Endothelial cell (in vitro differentiated cells): ENCODE results near the gene REC8. TPM values are rescaled to one million over a fixed set of nuclear protein-coding genes. Genes with fewer than 3 reads are reported as not detected.
A peak's percentile ranks its signal among the peaks of the same experiment; 100 is the strongest.

Experiments
- DNase-seq: peaks from one replicate; pipeline ENCODE4 v3.0.0; 2021; ENCODE audit warnings: low spot score
- H3K27ac Mint-ChIP-seq: one replicate; pipeline ENCODE4 v1.8.0; 2021; ENCODE audit warnings: mixed read lengths, inconsistent platforms; ENCODE audit not compliant: unreplicated experiment
- H3K27me3 Mint-ChIP-seq: one replicate; pipeline ENCODE4 v1.8.0; 2021; ENCODE audit warnings: mild to moderate bottlenecking, moderate library complexity, mixed read lengths, inconsistent platforms; ENCODE audit not compliant: unreplicated experiment
- H3K36me3 Mint-ChIP-seq: one replicate; pipeline ENCODE4 v1.8.0; 2021; ENCODE audit warnings: mild to moderate bottlenecking, low read depth, mixed read lengths, inconsistent platforms; ENCODE audit not compliant: unreplicated experiment
- H3K4me1 Mint-ChIP-seq: one replicate; pipeline ENCODE4 v1.8.0; 2021; ENCODE audit warnings: mild to moderate bottlenecking, mixed read lengths, inconsistent platforms; ENCODE audit not compliant: unreplicated experiment
- H3K4me3 Mint-ChIP-seq: one replicate; pipeline ENCODE4 v1.8.0; 2021; ENCODE audit warnings: mild to moderate bottlenecking, mixed read lengths, inconsistent platforms; ENCODE audit not compliant: unreplicated experiment
- H3K9me3 Mint-ChIP-seq: one replicate; pipeline ENCODE4 v1.8.0; 2021; ENCODE audit warnings: mixed read lengths, inconsistent platforms; ENCODE audit not compliant: unreplicated experiment
- CTCF ChIP-seq: fragments of 200-600 bp; sonication (generic); IDR thresholded peaks from one replicate; pipeline ENCODE4 v1.5.0; 2021; ENCODE audit warnings: antibody characterized with exemption; ENCODE audit not compliant: unreplicated experiment
- total RNA-seq: library from RNA; stranded (reverse); fragmentation: NEBNext Ultra II Directional; extraction: Animal tissue kit (Norgen Biotek cat#: 25700); gene quantifications from one replicate; pipeline ENCODE4 v1.2.1, GENCODE V29; 2021; ENCODE audit not compliant: unreplicated experiment

REC8 gene
- total RNA-seq, 1 donor from 2014 or later, result 31.8 TPM

GRCh38 chr14:24139272-24139934 is 32.5 kb upstream of the REC8 start:
- no peak for TF ChIP-seq CTCF
- Mint-ChIP-seq H3K36me3 (peaks cover 29% of the 10 kb centered on the region), H3K9me3 (no peaks in the 10 kb centered on the region), H3K4me3 (peak overlapping the region; percentile 78), H3K27me3 (peaks cover 11% of the 10 kb centered on the region), H3K27ac (no peak overlapping the region), H3K4me1 (peaks cover 16% of the 10 kb centered on the region)
- DNase-seq, result no peak

GRCh38 chr14:24141097-24141880 is 30.6 kb upstream of the REC8 start, which contains the start of gene EMC9:
Gene EMC9 (minus strand): TSS chr14:24141591. CDS start chr14:24141304, 287 bp downstream.
- Mint-ChIP-seq H3K9me3 (no peaks in the 10 kb centered on the region), H3K27me3 (peaks cover 9% of the 10 kb centered on the region), H3K36me3 (peaks cover 28% of the 10 kb centered on the region), H3K4me1 (peaks cover 15% of the 10 kb centered on the region), H3K4me3 (peak within 1 kb of the TSS; percentile 95), H3K27ac (peak within 1 kb of the TSS; percentile 76)
- no peak for TF ChIP-seq CTCF
- DNase-seq, result peak; percentile 97

GRCh38 chr14:24143511-24143910 is 28.4 kb upstream of the REC8 start:
- Mint-ChIP-seq H3K27ac (no peak overlapping the region), H3K4me1 (peaks cover 26% of the 10 kb centered on the region), H3K36me3 (peaks cover 28% of the 10 kb centered on the region), H3K9me3 (no peaks in the 10 kb centered on the region), H3K4me3 (peak overlapping the region; percentile 4), H3K27me3 (peaks cover 13% of the 10 kb centered on the region)
- DNase-seq, result no peak
- no peak for TF ChIP-seq CTCF

GRCh38 chr14:24144451-24144850 is 27.4 kb upstream of the REC8 start:
- Mint-ChIP-seq H3K27me3 (peaks cover 17% of the 10 kb centered on the region), H3K9me3 (no peaks in the 10 kb centered on the region), H3K27ac (peak overlapping the region; percentile 44), H3K36me3 (peaks cover 23% of the 10 kb centered on the region), H3K4me3 (peak overlapping the region; percentile 49), H3K4me1 (peaks cover 28% of the 10 kb centered on the region)
- TF ChIP-seq CTCF, result no peak
- DNase-seq, result no peak

GRCh38 chr14:24145219-24145618 is 26.7 kb upstream of the REC8 start:
- no peak for DNase-seq
- Mint-ChIP-seq H3K9me3 (no peaks in the 10 kb centered on the region), H3K27ac (no peak overlapping the region), H3K4me3 (peak overlapping the region; percentile 96), H3K27me3 (peaks cover 17% of the 10 kb centered on the region), H3K4me1 (peaks cover 21% of the 10 kb centered on the region), H3K36me3 (peaks cover 24% of the 10 kb centered on the region)
- TF ChIP-seq CTCF, result no peak
